HUES64 (cell line): ENCODE data around the gene RTEL1.
"Not testable (repeated sequence)": the region's sequence is repeated elsewhere in the genome, so short reads cannot be mapped to it uniquely, and the experiment has no call there.

Experiments
- H3K27ac ChIP-seq: 2 replicates; pipeline ENCODE4 v1.7.0; 2013; ENCODE audit warnings: low read depth, low read length, inconsistent platforms
- H3K27me3 ChIP-seq: 2 replicates; pipeline ENCODE4 v1.6.1; 2013; ENCODE audit warnings: mild to moderate bottlenecking, low read length; ENCODE audit not compliant: insufficient read depth
- H3K36me3 ChIP-seq: 2 replicates; pipeline ENCODE4 v1.6.1; 2013; ENCODE audit warnings: mild to moderate bottlenecking, low read length; ENCODE audit not compliant: insufficient read depth
- H3K4me1 ChIP-seq: 2 replicates; pipeline ENCODE4 v1.6.1; 2013; ENCODE audit warnings: mild to moderate bottlenecking, low read length, moderate library complexity; ENCODE audit not compliant: insufficient read depth
- H3K4me3 ChIP-seq: 2 replicates; pipeline ENCODE4 v1.5.1; 2013; ENCODE audit warnings: mild to moderate bottlenecking, low read length, moderate library complexity
- H3K9ac ChIP-seq: 2 replicates; pipeline ENCODE4 v1.6.1; 2013; ENCODE audit warnings: mild to moderate bottlenecking, low read depth, low read length
- H3K9me3 ChIP-seq: 2 replicates; pipeline ENCODE4 v1.6.1; 2013; ENCODE audit warnings: low read depth, low read length; ENCODE audit not compliant: insufficient read depth
- WGBS: fragments of 150-250, 120-280 bp; methylation state at CpG from one replicate; pipeline ENCODE4 v1.1.7; 2013; ENCODE audit warnings: missing lambda C conversion rate; 5-methylcytosine and 5-hydroxymethylcytosine counted together

RTEL1 gene

GRCh38 chr20:63642527-63643247 lies 15.4 kb upstream of the RTEL1 start:
- H3K9me3 ChIP-seq = no peaks in the 10 kb centered on the region
- no peaks in the 10 kb centered on the region for H3K36me3 ChIP-seq
- H3K27ac ChIP-seq = peak overlapping the region; percentile 66
- H3K9ac ChIP-seq = peak overlapping the region; percentile 51
- WGBS = 22% methylated on average over 29 of the region's 29 CpGs
- no peaks in the 10 kb centered on the region for H3K4me1 ChIP-seq
- H3K27me3 ChIP-seq = no peaks in the 10 kb centered on the region
- peak overlapping the region; percentile 53 for H3K4me3 ChIP-seq

GRCh38 chr20:63643499-63643898 lies 14.6 kb upstream of the RTEL1 start:
- Histone ChIP-seq H3K4me1 (no peaks in the 10 kb centered on the region), H3K27ac (no peak overlapping the region)
- 91% methylated on average over 10 of the region's 10 CpGs for WGBS

GRCh38 chr20:63643946-63644345 lies 14.2 kb upstream of the RTEL1 start:
- WGBS = 93% methylated on average over 15 of the region's 15 CpGs

More at GRCh38 chr20:63643499-63643898, 14.6 kb upstream of the RTEL1 start:
- Histone ChIP-seq H3K27me3 (no peaks in the 10 kb centered on the region), H3K4me3 (no peak overlapping the region), H3K9ac (no peak overlapping the region), H3K9me3 (no peaks in the 10 kb centered on the region), H3K36me3 (no peaks in the 10 kb centered on the region)

GRCh38 chr20:63645218-63645617 lies 12.9 kb upstream of the RTEL1 start:
- H3K27me3 ChIP-seq = no peaks in the 10 kb centered on the region
- no peak overlapping the region for H3K4me3 ChIP-seq
- H3K9ac ChIP-seq = no peak overlapping the region
- no peak overlapping the region for H3K27ac ChIP-seq
- WGBS = 78% methylated on average over 4 of the region's 4 CpGs
- no peaks in the 10 kb centered on the region for H3K4me1 ChIP-seq
- H3K36me3 ChIP-seq = no peaks in the 10 kb centered on the region
- H3K9me3 ChIP-seq = no peaks in the 10 kb centered on the region

More at GRCh38 chr20:63643946-63644345, 14.2 kb upstream of the RTEL1 start:
- Histone ChIP-seq H3K4me3 (no peak overlapping the region), H3K36me3 (no peaks in the 10 kb centered on the region), H3K9ac (no peak overlapping the region), H3K9me3 (no peaks in the 10 kb centered on the region), H3K27me3 (no peaks in the 10 kb centered on the region), H3K4me1 (no peaks in the 10 kb centered on the region), H3K27ac (no peak overlapping the region)

GRCh38 chr20:63648190-63648589 lies 9.9 kb upstream of the RTEL1 start:
- peaks cover 16% of the 10 kb centered on the region for H3K27me3 ChIP-seq
- no peak overlapping the region for H3K4me3 ChIP-seq
- no peak overlapping the region for H3K9ac ChIP-seq
- no peaks in the 10 kb centered on the region for H3K9me3 ChIP-seq
- no peak overlapping the region for H3K27ac ChIP-seq
- WGBS = 93% methylated on average over 5 of the region's 6 CpGs
- no peaks in the 10 kb centered on the region for H3K36me3 ChIP-seq
- H3K4me1 ChIP-seq = no peaks in the 10 kb centered on the region

- peaks cover 16% of the 10 kb centered on the region for H3K27me3 ChIP-seq
- no peaks in the 10 kb centered on the region for H3K36me3 ChIP-seq
- H3K9ac ChIP-seq = no peak overlapping the region
- no peaks in the 10 kb centered on the region for H3K9me3 ChIP-seq
- H3K4me3 ChIP-seq = no peak overlapping the region
- WGBS = 83% methylated on average over 11 of the region's 11 CpGs
- no peak overlapping the region for H3K27ac ChIP-seq
- H3K4me1 ChIP-seq = peaks cover 1% of the 10 kb centered on the region; the same call in 1 of the 2 replicates
Observed at GRCh38 chr20:63648895-63649589, 9.1 kb upstream of the RTEL1 start.

- Histone ChIP-seq H3K27me3 (peaks cover 16% of the 10 kb centered on the region), H3K4me1 (peaks cover 10% of the 10 kb centered on the region)
- not testable (repeated sequence) for H3K4me3 ChIP-seq, H3K36me3 ChIP-seq, H3K9ac ChIP-seq, H3K9me3 ChIP-seq, H3K27ac ChIP-seq
- 95% methylated on average over 16 of the region's 25 CpGs for WGBS
Observed at GRCh38 chr20:63650486-63650885, 7.6 kb upstream of the RTEL1 start.

- Histone ChIP-seq H3K9ac (no peak overlapping the region), H3K9me3 (no peaks in the 10 kb centered on the region), H3K27ac (no peak overlapping the region), H3K4me1 (peaks cover 10% of the 10 kb centered on the region), H3K4me3 (peak overlapping the region; percentile 61), H3K36me3 (no peaks in the 10 kb centered on the region), H3K27me3 (peaks cover 16% of the 10 kb centered on the region)
- 22% methylated on average over 10 of the region's 11 CpGs for WGBS
Observed at GRCh38 chr20:63651942-63652191, 6.2 kb upstream of the RTEL1 start.

- Histone ChIP-seq H3K4me3 (peak overlapping the region; percentile 61), H3K9me3 (no peaks in the 10 kb centered on the region), H3K9ac (peak overlapping the region; percentile 50; the same call in 1 of the 2 replicates), H3K36me3 (no peaks in the 10 kb centered on the region), H3K4me1 (peaks cover 10% of the 10 kb centered on the region), H3K27me3 (peaks cover 16% of the 10 kb centered on the region), H3K27ac (peak overlapping the region; percentile 74; the same call in 1 of the 2 replicates)
- WGBS = 1% methylated on average over 91 of the region's 91 CpGs
Observed at GRCh38 chr20:63652192-63652980, 5.7 kb upstream of the RTEL1 start.

GRCh38 chr20:63653041-63653973 lies 4.8 kb upstream of the RTEL1 start, which contains the start of gene STMN3:
TSS of gene STMN3 (minus strand) at chr20:63653424. CDS start at chr20:63653345, 79 bp downstream.
- Histone ChIP-seq H3K4me3 (peak within 1 kb of the TSS; percentile 66), H3K27me3 (peaks cover 16% of the 10 kb centered on the region), H3K4me1 (peaks cover 10% of the 10 kb centered on the region), H3K9me3 (no peaks in the 10 kb centered on the region), H3K27ac (peak within 1 kb of the TSS; percentile 85), H3K36me3 (no peaks in the 10 kb centered on the region), H3K9ac (peak within 1 kb of the TSS; percentile 63)
- WGBS = 1% methylated on average over 64 of the region's 73 CpGs
